H9 (cell line): Measurements from ENCODE around the gene CDCP1. TPM values are rescaled to one million over a fixed set of nuclear protein-coding genes. Genes with fewer than 3 reads are reported as not detected.

Source experiments
- DNase-seq: peaks from one replicate; pipeline ENCODE4 v3.0.0-alpha.2; 2017
- H2AFZ ChIP-seq: one replicate; pipeline ENCODE4 v1.6.1; 2013; ENCODE audit warnings: mild to moderate bottlenecking, low read length, control low read depth, moderate library complexity
- H2AK5ac ChIP-seq: 2 replicates; pipeline ENCODE4 v1.6.1; 2013; ENCODE audit warnings: low read length, control low read depth, mixed read lengths; ENCODE audit not compliant: insufficient read length
- H2BK120ac ChIP-seq: one replicate; pipeline ENCODE4 v1.6.1; 2013; ENCODE audit warnings: low read depth, mild to moderate bottlenecking, low read length, control low read depth, inconsistent platforms; ENCODE audit not compliant: poor library complexity, severe bottlenecking
- H2BK12ac ChIP-seq: 2 replicates; pipeline ENCODE4 v1.6.1; 2013; ENCODE audit warnings: low read length, control low read depth, mixed read lengths, low read depth; ENCODE audit not compliant: insufficient read length
- H2BK15ac ChIP-seq: 2 replicates; pipeline ENCODE4 v1.6.1; 2013; ENCODE audit warnings: low read depth, low read length, control low read depth
- H2BK20ac ChIP-seq: one replicate; pipeline ENCODE4 v1.6.1; 2013; ENCODE audit warnings: low read depth, mild to moderate bottlenecking, low read length, control low read depth, inconsistent platforms; ENCODE audit not compliant: poor library complexity, severe bottlenecking
- H2BK5ac ChIP-seq: 2 replicates; pipeline ENCODE4 v1.6.1; 2013; ENCODE audit warnings: low read length, control low read depth, mixed read lengths; ENCODE audit not compliant: insufficient read length
- H3K14ac ChIP-seq: 2 replicates; pipeline ENCODE4 v1.6.1; 2013; ENCODE audit warnings: low read length, control low read depth; ENCODE audit not compliant: insufficient read depth
- H3K18ac ChIP-seq: 2 replicates; pipeline ENCODE4 v1.6.1; 2013; ENCODE audit warnings: low read depth, mild to moderate bottlenecking, mixed read lengths, low read length, control low read depth; ENCODE audit not compliant: insufficient read length
- H3K23ac ChIP-seq: 2 replicates; pipeline ENCODE4 v1.6.1; 2013; ENCODE audit warnings: low read length, control low read depth, mixed read lengths, low read depth; ENCODE audit not compliant: insufficient read length
- H3K23me2 ChIP-seq: 2 replicates; pipeline ENCODE4 v1.6.1; 2013; ENCODE audit warnings: low read depth, mild to moderate bottlenecking, mixed read lengths, low read length, control low read depth; ENCODE audit not compliant: insufficient read length, poor library complexity, severe bottlenecking
- H3K27ac ChIP-seq: 2 replicates; pipeline ENCODE4 v1.5.1; 2013; ENCODE audit warnings: low read length, control low read depth, mixed read lengths, low read depth; ENCODE audit not compliant: insufficient read length
- H3K27me3 ChIP-seq: 2 replicates; pipeline ENCODE4 v1.6.1; 2013; ENCODE audit warnings: low read length, control low read depth, inconsistent platforms; ENCODE audit not compliant: insufficient read depth
- H3K4ac ChIP-seq: 2 replicates; pipeline ENCODE4 v1.6.1; 2013; ENCODE audit warnings: low read depth, mild to moderate bottlenecking, control low read depth, inconsistent platforms, low read length, moderate library complexity
- H3K4me1 ChIP-seq: 2 replicates; pipeline ENCODE4 v1.6.1; 2013; ENCODE audit warnings: low read length, control low read depth, inconsistent platforms; ENCODE audit not compliant: insufficient read depth
- H3K4me2 ChIP-seq: 2 replicates; pipeline ENCODE4 v1.6.1; 2013; ENCODE audit warnings: low read length, control low read depth, mixed read lengths; ENCODE audit not compliant: insufficient read length, insufficient read depth
- H3K56ac ChIP-seq: 2 replicates; pipeline ENCODE4 v1.6.1; 2013; ENCODE audit warnings: low read depth, mild to moderate bottlenecking, mixed read lengths, low read length, control low read depth; ENCODE audit not compliant: insufficient read length
- H3K79me1 ChIP-seq: 2 replicates; pipeline ENCODE4 v1.6.1; 2013; ENCODE audit warnings: low read depth, mild to moderate bottlenecking, moderate library complexity, low read length, control low read depth, inconsistent platforms; ENCODE audit not compliant: insufficient read depth, poor library complexity, severe bottlenecking
- H3K79me2 ChIP-seq: 2 replicates; pipeline ENCODE4 v1.6.1; 2013; ENCODE audit warnings: low read length, control low read depth, inconsistent platforms; ENCODE audit not compliant: insufficient read depth
- H3K9ac ChIP-seq: 2 replicates; pipeline ENCODE4 v1.6.1; 2013; ENCODE audit warnings: low read length, control low read depth, mixed read lengths; ENCODE audit not compliant: insufficient read length; ENCODE audit errors: extremely low read depth
- H3K9me3 ChIP-seq: one replicate; pipeline ENCODE4 v1.6.1; 2013; ENCODE audit warnings: low read depth, low read length, inconsistent platforms; ENCODE audit not compliant: control insufficient read depth
- H3T11ph ChIP-seq: one replicate; pipeline ENCODE4 v1.6.1; 2013; ENCODE audit warnings: mild to moderate bottlenecking, low read length, control low read depth, inconsistent platforms
- H4K20me1 ChIP-seq: one replicate; pipeline ENCODE4 v1.6.1; 2013; ENCODE audit not compliant: control insufficient read depth, insufficient read length, insufficient read depth
- H4K5ac ChIP-seq: 2 replicates; pipeline ENCODE4 v1.6.1; 2013; ENCODE audit warnings: low read depth, mild to moderate bottlenecking, mixed read lengths, low read length, control low read depth; ENCODE audit not compliant: insufficient read length
- H4K8ac ChIP-seq: replicated peaks from 2 replicates; pipeline ENCODE4 v1.6.1; 2013; ENCODE audit warnings: low read length, control low read depth, mixed read lengths, low read depth; ENCODE audit not compliant: insufficient read length
- H4K91ac ChIP-seq: 2 replicates; pipeline ENCODE4 v1.6.1; 2013; ENCODE audit warnings: low read depth, mild to moderate bottlenecking, moderate library complexity, mixed read lengths, low read length, control low read depth; ENCODE audit not compliant: insufficient read length
- H3K27ac Mint-ChIP-seq, 3 experiments: 2 replicates in 2 of 3; 3 replicates in 1 of 3; pipeline ENCODE4 v1.8.0; 2020 to 2021; ENCODE audit warnings: mixed read lengths in 3 of 3, mild to moderate bottlenecking in 1 of 3, moderate library complexity in 1 of 3
- H3K27me3 Mint-ChIP-seq: 2 replicates; pipeline ENCODE4 v1.8.0; 2021; ENCODE audit warnings: low read depth, mild to moderate bottlenecking, moderate library complexity, mixed read lengths
- H3K36me3 Mint-ChIP-seq, 3 experiments: 2 replicates in 2 of 3; 3 replicates in 1 of 3; pipeline ENCODE4 v1.8.0; 2020 to 2021; ENCODE audit warnings: low read depth in 3 of 3, mixed read lengths in 3 of 3; ENCODE audit not compliant: insufficient read depth in 1 of 3
- H3K4me1 Mint-ChIP-seq, 2 experiments: 2 replicates each; pipeline ENCODE4 v1.8.0; 2020; ENCODE audit warnings: mixed read lengths in 2 of 2
- H3K4me3 Mint-ChIP-seq, 2 experiments: 2 replicates in 1 of 2; 3 replicates in 1 of 2; pipeline ENCODE4 v1.8.0; 2020 to 2021; ENCODE audit warnings: mild to moderate bottlenecking in 2 of 2, mixed read lengths in 2 of 2, moderate library complexity in 1 of 2
- H3K9me3 Mint-ChIP-seq, 2 experiments: 2 replicates in 1 of 2; 3 replicates in 1 of 2; pipeline ENCODE4 v1.8.0; 2020; ENCODE audit warnings: mild to moderate bottlenecking in 2 of 2, mixed read lengths in 2 of 2, moderate library complexity in 1 of 2
- CTCF ChIP-seq: fragments of 200-600 bp; sonication (generic); conservative IDR thresholded peaks from 3 replicates; pipeline ENCODE4 v1.8.0; 2021; ENCODE audit warnings: antibody characterized with exemption, mild to moderate bottlenecking
- WGBS: extraction: QIAGEN DNeasy Blood & Tissue Kit; methylation state at CpG from one replicate; pipeline ENCODE4 v1.1.7; 2013; ENCODE audit warnings: missing lambda C conversion rate, low lambda C conversion rate, mixed read lengths; ENCODE audit not compliant: insufficient read length; ENCODE audit errors: extremely low coverage; 5-methylcytosine and 5-hydroxymethylcytosine counted together
- total RNA-seq: library from RNA; stranded (reverse); gene quantifications from 2 replicates; pipeline ENCODE4 v1.2.1, GENCODE V29; 2021

The CDCP1 gene
- total RNA-seq, 1 experiment from 2014 or later = 12.9 TPM

DNA sequence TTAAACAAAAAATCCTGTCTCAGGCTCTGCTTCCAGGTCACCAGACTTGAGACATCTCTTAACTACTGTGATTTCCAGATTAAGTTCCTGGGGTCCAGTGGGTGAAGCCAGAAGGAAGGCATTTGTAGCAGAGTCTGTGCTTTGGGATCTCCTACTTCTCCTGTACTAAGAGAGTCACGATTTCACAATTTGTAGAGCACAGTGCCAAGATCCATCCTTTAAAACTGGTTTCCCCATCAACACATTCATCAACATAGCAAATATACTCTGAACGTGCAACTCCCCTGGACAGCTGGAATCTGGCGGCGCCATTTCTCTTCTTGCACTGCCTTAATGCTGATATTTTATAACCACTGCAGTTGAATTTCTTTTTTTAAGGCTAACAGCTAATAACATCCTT lies 33.2 kb downstream of the CDCP1 start:
- Histone ChIP-seq H3K27ac (no peak overlapping the region), H4K91ac (no peak overlapping the region), H2BK20ac (no peak overlapping the region), H3K4me1 (no peaks in the 10 kb centered on the region), H2BK120ac (no peak overlapping the region), H2BK5ac (no peak overlapping the region), H3K23ac (no peak overlapping the region), H2BK15ac (no peak overlapping the region), H2AK5ac (no peak overlapping the region), H3K56ac (no peak overlapping the region), H4K5ac (no peak overlapping the region), H3K4me2 (no peak overlapping the region), H3K18ac (no peak overlapping the region), H3K4ac (no peak overlapping the region), H3K27me3 (no peaks in the 10 kb centered on the region), H3T11ph (no peak overlapping the region), H4K20me1 (no peaks in the 10 kb centered on the region), H2BK12ac (no peak overlapping the region), H3K79me1 (no peaks in the 10 kb centered on the region), H3K9me3 (no peaks in the 10 kb centered on the region), H3K23me2 (no peaks in the 10 kb centered on the region), H3K9ac (no peak overlapping the region), H4K8ac (no peak overlapping the region), H3K79me2 (no peaks in the 10 kb centered on the region), H2AFZ (no peak overlapping the region), H3K14ac (no peak overlapping the region)
- TF ChIP-seq CTCF = no peak
- H3K36me3 Mint-ChIP-seq = peaks cover 4 to 29% (median 19%) of the 10 kb centered on the region in 3 experiments; a peak in 5 of 7 replicates
- H3K4me3 Mint-ChIP-seq = no peak overlapping the region
- H3K9me3 Mint-ChIP-seq = no peaks in the 10 kb centered on the region
- no peaks in the 10 kb centered on the region for H3K27me3 Mint-ChIP-seq
- no peak overlapping the region for H3K27ac Mint-ChIP-seq
- H3K4me1 Mint-ChIP-seq = peaks cover 2 to 4% of the 10 kb centered on the region in 2 experiments; a peak in 2 of 4 replicates
- WGBS = no CpG with 5 or more reads among the region's 4 CpGs
- DNase-seq = no peak
